HCT116 (cell line): ENCODE results near the gene CHCHD3. TPM values are rescaled to one million over a fixed set of nuclear protein-coding genes. Genes with fewer than 3 reads are reported as not detected.

Experiments used
- ATAC-seq: fragments of 200-7000 bp; cut with Tn5 transposase; 2 replicates; pipeline ENCODE4 v1.9.1; 2020; ENCODE audit warnings: mild to moderate bottlenecking, moderate library complexity
- BruUV-seq: library from RNA; stranded (reverse); fragments of 400-500 nt; replicated peaks from 2 replicates; lab custom pipeline; 2021; lab: Mats Ljungman, UMichigan
- CTCF ChIA-PET: fragments of 300-600 bp; sonication (Branson Sonifier 250); formaldehyde crosslinking; loops from one replicate; lab custom pipeline; 2021; ENCODE audit warnings: antibody characterized with exemption; lab: Charles Lee
- POLR2A ChIA-PET: fragments of 300-600, 350-600 bp; sonication (Branson Sonifier 250); formaldehyde crosslinking; loops from one replicate; lab custom pipeline; 2021; ENCODE audit warnings: antibody characterized with exemption; lab: Charles Lee
- RAD21 ChIA-PET, 2 experiments: fragments of 300-600 bp; sonication (Branson Sonifier 250); formaldehyde crosslinking; loops; one replicate each; lab custom pipeline; 2023; ENCODE audit warnings: low total read pairs in 2 of 2; ENCODE audit not compliant: uncharacterized antibody in 2 of 2, unreplicated experiment in 2 of 2, low non-redundant PET in 1 of 2; lab: Charles Lee
- DNase-seq: peaks from one replicate; pipeline ENCODE4 v3.0.0-alpha.2; 2010; ENCODE audit warnings: low read depth, low spot score
- H2AFZ ChIP-seq: fragments of 200-600 bp; shearing (Covaris generic), sonication (generic); 2 replicates; pipeline ENCODE4 v1.6.1; 2017; ENCODE audit warnings: low read depth, mixed run types, mixed read lengths, antibody characterized with exemption, low read length; ENCODE audit not compliant: poor library complexity, severe bottlenecking
- H3K27ac ChIP-seq: 2 replicates; pipeline ENCODE4 v1.5.1; 2012; ENCODE audit warnings: low read depth, low read length
- H3K27me3 ChIP-seq: fragments of 200-600 bp; sonication (generic); 2 replicates; pipeline ENCODE4 v1.6.1; 2016; ENCODE audit warnings: mixed run types, low read length, mixed read lengths; ENCODE audit not compliant: insufficient read depth
- H3K36me3 ChIP-seq, 2 experiments: fragments of 200-500 bp in 1 of 2; fragments of 200-600 bp in 1 of 2; sonication (Bioruptor generic) in 1 of 2; sonication (generic) in 1 of 2; 2 replicates each; pipeline versions ENCODE4 v1.5.1 to v1.6.1; 2014 to 2016; ENCODE audit warnings: low read length in 2 of 2, inconsistent platforms in 1 of 2, mixed read lengths in 1 of 2, mixed run types in 1 of 2; ENCODE audit not compliant: insufficient read depth in 2 of 2, control insufficient read depth in 1 of 2
- H3K4me1 ChIP-seq, 2 experiments: fragments of 200-600 bp in 1 of 2; sonication (generic) in 1 of 2; 2 replicates each; pipeline versions ENCODE4 v1.5.1 to v1.6.1; 2012 to 2017; ENCODE audit warnings: low read length in 2 of 2, inconsistent platforms in 1 of 2, mild to moderate bottlenecking in 1 of 2, mixed read lengths in 1 of 2, mixed run types in 1 of 2, moderate library complexity in 1 of 2; ENCODE audit not compliant: insufficient read depth in 2 of 2, control insufficient read depth in 1 of 2
- H3K4me2 ChIP-seq: fragments of 200-600 bp; sonication (generic); 2 replicates; pipeline ENCODE4 v1.6.1; 2017; ENCODE audit warnings: mixed run types, low read length, mixed read lengths
- H3K4me3 ChIP-seq, 2 experiments: fragments of 200-600 bp in 1 of 2; sonication (generic) in 1 of 2; replicated peaks in 1 of 2; 2 replicates each; pipeline ENCODE4 v1.5.1; 2011 to 2016; ENCODE audit warnings: low read length in 2 of 2, control low read depth in 1 of 2, low read depth in 1 of 2, mild to moderate bottlenecking in 1 of 2, mixed read lengths in 1 of 2, mixed run types in 1 of 2
- H3K79me2 ChIP-seq: fragments of 200-600 bp; sonication (generic); 2 replicates; pipeline ENCODE4 v1.6.1; 2017; ENCODE audit warnings: mild to moderate bottlenecking, mixed run types, low read length, moderate library complexity, mixed read lengths; ENCODE audit not compliant: insufficient read depth
- H3K9ac ChIP-seq: fragments of 200-600 bp; sonication (generic); 2 replicates; pipeline ENCODE4 v1.6.1; 2016; ENCODE audit warnings: low read length, mixed read lengths
- H3K9me2 ChIP-seq: fragments of 200-600 bp; sonication (generic), shearing (Covaris generic); 2 replicates; pipeline ENCODE4 v1.6.1; 2017; ENCODE audit warnings: mixed run types, mild to moderate bottlenecking, moderate library complexity; ENCODE audit not compliant: insufficient read depth
- H3K9me3 ChIP-seq, 2 experiments: fragments of 200-500 bp in 1 of 2; fragments of 200-600 bp in 1 of 2; sonication (Bioruptor generic) in 1 of 2; sonication (generic) in 1 of 2; 2 replicates each; pipeline ENCODE4 v1.6.1; 2014 to 2017; ENCODE audit warnings: low read length in 2 of 2, mixed read lengths in 2 of 2, inconsistent platforms in 1 of 2, low read depth in 1 of 2, mild to moderate bottlenecking in 1 of 2, mixed run types in 1 of 2, moderate library complexity in 1 of 2; ENCODE audit not compliant: control insufficient read depth in 1 of 2, insufficient read depth in 1 of 2
- H4K20me1 ChIP-seq: fragments of 200-600 bp; sonication (generic), shearing (Covaris generic); 2 replicates; pipeline ENCODE4 v1.6.1; 2017; ENCODE audit warnings: mixed run types, mild to moderate bottlenecking, moderate library complexity; ENCODE audit not compliant: insufficient read depth
- ATF3 ChIP-seq: IDR thresholded peaks from 2 replicates; pipeline ENCODE4 v1.6.1; 2012
- CBX3 ChIP-seq: IDR thresholded peaks from 2 replicates; pipeline ENCODE4 v1.6.1; 2012; ENCODE audit warnings: low read depth
- CEBPB ChIP-seq: IDR thresholded peaks from 2 replicates; pipeline ENCODE4 v1.6.1; 2012; ENCODE audit warnings: low read depth
- CTCF ChIP-seq, 3 experiments: fragments of 200-600 bp in 1 of 3; sonication (generic) in 1 of 3; IDR thresholded peaks in 2 of 3; conservative IDR thresholded peaks in 1 of 3; 2 replicates each; pipeline ENCODE4 v1.5.1; 2012 to 2017; ENCODE audit warnings: low read depth in 2 of 3, low read length in 2 of 3, antibody characterized with exemption in 1 of 3, borderline replicate concordance in 1 of 3, control low read depth in 1 of 3, mild to moderate bottlenecking in 1 of 3, mixed read lengths in 1 of 3, mixed run types in 1 of 3, moderate library complexity in 1 of 3; ENCODE audit not compliant: insufficient read depth in 1 of 3
- ELF1 ChIP-seq: IDR thresholded peaks from 2 replicates; pipeline ENCODE4 v1.6.1; 2012; ENCODE audit warnings: low read depth, borderline replicate concordance
- EZH2 ChIP-seq: fragments of 200-600 bp; sonication (generic); IDR thresholded peaks from 2 replicates; pipeline ENCODE4 v1.6.1; 2017; ENCODE audit warnings: antibody characterized with exemption, mixed run types
- EZH2phosphoT487 ChIP-seq: fragments of 200-600 bp; IDR thresholded peaks from 2 replicates; pipeline ENCODE4 v1.6.1; 2018; ENCODE audit warnings: antibody characterized with exemption, borderline replicate concordance
- FOSL1 ChIP-seq: IDR thresholded peaks from 2 replicates; pipeline ENCODE4 v1.6.1; 2012; ENCODE audit warnings: low read depth
- JUND ChIP-seq: IDR thresholded peaks from 2 replicates; pipeline ENCODE4 v1.6.1; 2012
- POLR2AphosphoS5 ChIP-seq: IDR thresholded peaks from 2 replicates; pipeline ENCODE4 v1.6.1; 2011; ENCODE audit warnings: mild to moderate bottlenecking, low read depth, low read length, moderate library complexity
- RAD21 ChIP-seq: IDR thresholded peaks from 2 replicates; pipeline ENCODE4 v1.6.1; 2012; ENCODE audit warnings: low read depth, mild to moderate bottlenecking
- YY1 ChIP-seq: IDR thresholded peaks from 2 replicates; pipeline ENCODE4 v1.6.1; 2011; ENCODE audit warnings: low read length, low read depth, moderate library complexity, mild to moderate bottlenecking; ENCODE audit not compliant: insufficient replicate concordance; ENCODE audit errors: extremely low read depth
- ZBTB33 ChIP-seq: IDR thresholded peaks from 2 replicates; pipeline ENCODE4 v1.6.1; 2011; ENCODE audit warnings: mild to moderate bottlenecking, low read length, moderate library complexity; ENCODE audit not compliant: insufficient replicate concordance; ENCODE audit errors: extremely low read depth
- ZFX ChIP-seq: fragments of 450-650 bp; IDR thresholded peaks from 2 replicates; pipeline ENCODE4 v1.6.1; 2017
- ZNF274 ChIP-seq: fragments of 200-500 bp; sonication (Bioruptor generic); IDR thresholded peaks from 2 replicates; pipeline ENCODE4 v1.6.1; 2014; ENCODE audit warnings: mild to moderate bottlenecking, low read depth, low read length, inconsistent platforms
- intact Hi-C: fragments of 100-400 bp; cut with micrococcal nuclease; formaldehyde crosslinking; loops from 2 replicates; pipeline ENCODE4 v1.10.0; 2022
- total RNA-seq: library from RNA; stranded (reverse); gene quantifications from one replicate; pipeline ENCODE4 v1.2.1, GENCODE V29; 2021; ENCODE audit not compliant: unreplicated experiment
- TF ChIP-seq, protein P1 (sequence below): IDR thresholded peaks from 2 replicates; pipeline ENCODE4 v1.6.1; 2012
- TF ChIP-seq, protein P2 (sequence below): IDR thresholded peaks from 2 replicates; pipeline ENCODE4 v1.6.1; 2012; ENCODE audit warnings: low read depth

CHCHD3 gene
- total RNA-seq, 1 experiment from 2014 or later, result 73.5 TPM

DNA sequence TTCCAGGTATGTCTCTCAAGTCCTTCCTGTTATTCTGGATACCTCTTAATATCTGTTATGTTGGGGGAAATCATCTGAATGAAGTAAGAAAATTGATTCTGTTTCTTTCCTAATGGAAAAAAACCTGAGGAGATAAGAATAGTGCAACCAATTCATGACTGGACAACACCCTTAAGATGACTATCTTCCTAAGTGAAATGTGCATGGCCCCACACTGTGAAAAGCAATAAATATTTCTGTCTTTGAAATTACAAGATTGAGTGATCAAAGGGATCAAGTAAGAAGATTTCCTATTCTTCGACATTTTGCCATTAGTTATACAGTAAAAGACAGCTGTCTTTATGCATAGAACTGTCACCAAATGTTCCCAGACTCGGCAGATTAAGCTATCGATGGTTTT is 73.9 kb downstream of the CHCHD3 start:
- Histone ChIP-seq H3K79me2 (peaks cover 60% of the 10 kb centered on the region), H3K4me1 (no peaks in the 10 kb centered on the region)
- no peak for ATAC-seq

More for the DNA sequence above, 73.9 kb downstream of the CHCHD3 start:
- no peak for TF ChIP-seq ZFX
- no peak for TF ChIP-seq CBX3
- TF ChIP-seq JUND, result no peak
- no peak for TF ChIP-seq FOSL1
- no peak for TF ChIP-seq ELF1
- no peak for TF ChIP-seq ZBTB33
- TF ChIP-seq RAD21, result no peak
- TF ChIP-seq ATF3, result no peak
- TF ChIP-seq POLR2AphosphoS5, result no peak
- TF ChIP-seq ZNF274, result no peak
- TF ChIP-seq, protein P1, sequence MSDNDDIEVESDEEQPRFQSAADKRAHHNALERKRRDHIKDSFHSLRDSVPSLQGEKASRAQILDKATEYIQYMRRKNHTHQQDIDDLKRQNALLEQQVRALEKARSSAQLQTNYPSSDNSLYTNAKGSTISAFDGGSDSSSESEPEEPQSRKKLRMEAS, result no peak
- no peak for TF ChIP-seq CEBPB
- TF ChIP-seq, protein P2, sequence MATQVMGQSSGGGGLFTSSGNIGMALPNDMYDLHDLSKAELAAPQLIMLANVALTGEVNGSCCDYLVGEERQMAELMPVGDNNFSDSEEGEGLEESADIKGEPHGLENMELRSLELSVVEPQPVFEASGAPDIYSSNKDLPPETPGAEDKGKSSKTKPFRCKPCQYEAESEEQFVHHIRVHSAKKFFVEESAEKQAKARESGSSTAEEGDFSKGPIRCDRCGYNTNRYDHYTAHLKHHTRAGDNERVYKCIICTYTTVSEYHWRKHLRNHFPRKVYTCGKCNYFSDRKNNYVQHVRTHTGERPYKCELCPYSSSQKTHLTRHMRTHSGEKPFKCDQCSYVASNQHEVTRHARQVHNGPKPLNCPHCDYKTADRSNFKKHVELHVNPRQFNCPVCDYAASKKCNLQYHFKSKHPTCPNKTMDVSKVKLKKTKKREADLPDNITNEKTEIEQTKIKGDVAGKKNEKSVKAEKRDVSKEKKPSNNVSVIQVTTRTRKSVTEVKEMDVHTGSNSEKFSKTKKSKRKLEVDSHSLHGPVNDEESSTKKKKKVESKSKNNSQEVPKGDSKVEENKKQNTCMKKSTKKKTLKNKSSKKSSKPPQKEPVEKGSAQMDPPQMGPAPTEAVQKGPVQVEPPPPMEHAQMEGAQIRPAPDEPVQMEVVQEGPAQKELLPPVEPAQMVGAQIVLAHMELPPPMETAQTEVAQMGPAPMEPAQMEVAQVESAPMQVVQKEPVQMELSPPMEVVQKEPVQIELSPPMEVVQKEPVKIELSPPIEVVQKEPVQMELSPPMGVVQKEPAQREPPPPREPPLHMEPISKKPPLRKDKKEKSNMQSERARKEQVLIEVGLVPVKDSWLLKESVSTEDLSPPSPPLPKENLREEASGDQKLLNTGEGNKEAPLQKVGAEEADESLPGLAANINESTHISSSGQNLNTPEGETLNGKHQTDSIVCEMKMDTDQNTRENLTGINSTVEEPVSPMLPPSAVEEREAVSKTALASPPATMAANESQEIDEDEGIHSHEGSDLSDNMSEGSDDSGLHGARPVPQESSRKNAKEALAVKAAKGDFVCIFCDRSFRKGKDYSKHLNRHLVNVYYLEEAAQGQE, result no peak
- TF ChIP-seq CTCF (IDR thresholded peaks at IDR 0.05 in 2 of 3, conservative IDR thresholded peaks at IDR 0.05 in 1 of 3; ENCODE audit: borderline replicate concordance in 1 of 3, insufficient read depth in 1 of 3, low read depth in 2 of 3, low read length in 2 of 3), result no peak
- no peak for TF ChIP-seq EZH2
- TF ChIP-seq EZH2phosphoT487, result no peak
- no peak for TF ChIP-seq YY1
- TF ChIP-seq, all 23 proteins: peak for 0
- Histone ChIP-seq H3K9ac (no peak overlapping the region), H4K20me1 (peaks cover 6% of the 10 kb centered on the region; the same call in 1 of the 2 replicates), H3K9me2 (no peaks in the 10 kb centered on the region), H3K27ac (no peak overlapping the region), H3K36me3 (no peaks in the 10 kb centered on the region), H3K27me3 (no peaks in the 10 kb centered on the region), H3K4me3 (no peak overlapping the region), H2AFZ (no peak overlapping the region), H3K4me2 (no peak overlapping the region), H3K9me3 (no peaks in the 10 kb centered on the region)
- ChIA-PET POLR2A (no interaction called here), CTCF (no interaction called here), RAD21 (no interaction called here)
- DNase-seq, result no peak
- BruUV-seq, result no TSS peak
- intact Hi-C loops, result no loop called here
